ACC112 (cell line): ENCODE measurements around the gene SLC8B1.

Source experiments
- H2AFZ ChIP-seq: fragments of 200-600 bp; sonication (generic); one replicate; pipeline ENCODE4 v1.6.0; 2017; ENCODE audit warnings: antibody characterized with exemption, low read length; ENCODE audit not compliant: unreplicated experiment
- H3K27ac ChIP-seq: fragments of 200-600 bp; sonication (generic); 2 replicates; pipeline ENCODE4 v1.5.1; 2014; ENCODE audit warnings: low read depth, mild to moderate bottlenecking, antibody characterized with exemption, low read length, moderate library complexity
- H3K27me3 ChIP-seq: fragments of 200-600 bp; sonication (generic); 2 replicates; pipeline ENCODE4 v1.6.1; 2014; ENCODE audit warnings: mild to moderate bottlenecking, antibody characterized with exemption, low read length, moderate library complexity, mixed read lengths; ENCODE audit not compliant: insufficient read depth
- H3K36me3 ChIP-seq: fragments of 200-600 bp; sonication (generic); 2 replicates; pipeline ENCODE4 v1.6.1; 2016; ENCODE audit warnings: mild to moderate bottlenecking, antibody characterized with exemption, low read length, moderate library complexity, mixed read lengths; ENCODE audit not compliant: insufficient read depth
- H3K4me1 ChIP-seq: fragments of 200-600 bp; sonication (generic); one replicate; pipeline ENCODE4 v1.6.1; 2016; ENCODE audit warnings: low read length, mixed read lengths; ENCODE audit not compliant: insufficient read depth, unreplicated experiment, control insufficient read depth
- H3K4me3 ChIP-seq: fragments of 200-600 bp; sonication (generic); 2 replicates; pipeline ENCODE4 v1.5.1; 2014; ENCODE audit warnings: mild to moderate bottlenecking, low read depth, low read length
- H3K79me2 ChIP-seq: fragments of 200-600 bp; sonication (generic); one replicate; pipeline ENCODE4 v1.6.0; 2016; ENCODE audit warnings: low read length; ENCODE audit not compliant: control insufficient read depth, unreplicated experiment, insufficient read depth

The SLC8B1 gene

GRCh38 chr12:113369391-113369985 is 34.6 kb upstream of the SLC8B1 start:
- Histone ChIP-seq H3K36me3 (peaks cover 5% of the 10 kb centered on the region; the same call in 1 of the 2 replicates), H3K4me1 (no peaks in the 10 kb centered on the region), H3K79me2 (no peaks in the 10 kb centered on the region), H3K4me3 (no peak overlapping the region), H2AFZ (no peak overlapping the region), H3K27me3 (no peaks in the 10 kb centered on the region), H3K27ac (no peak overlapping the region)

- Histone ChIP-seq H2AFZ (no peak overlapping the region), H3K79me2 (no peaks in the 10 kb centered on the region), H3K36me3 (peaks cover 4% of the 10 kb centered on the region; the same call in 1 of the 2 replicates), H3K4me1 (no peaks in the 10 kb centered on the region), H3K27ac (no peak overlapping the region), H3K27me3 (no peaks in the 10 kb centered on the region), H3K4me3 (no peak overlapping the region)
Measured at GRCh38 chr12:113368331-113368730, 33.4 kb upstream of the SLC8B1 start.

- Histone ChIP-seq H3K36me3 (no peaks in the 10 kb centered on the region), H3K27me3 (no peaks in the 10 kb centered on the region), H3K27ac (no peak overlapping the region), H3K4me1 (no peaks in the 10 kb centered on the region), H2AFZ (no peak overlapping the region), H3K4me3 (no peak overlapping the region), H3K79me2 (no peaks in the 10 kb centered on the region)
Measured at GRCh38 chr12:113366827-113367226, 31.9 kb upstream of the SLC8B1 start.

GRCh38 chr12:113365639-113366395 is 30.9 kb upstream of the SLC8B1 start:
- Histone ChIP-seq H3K27me3 (no peaks in the 10 kb centered on the region), H3K79me2 (no peaks in the 10 kb centered on the region), H3K4me1 (no peaks in the 10 kb centered on the region), H3K27ac (no peak overlapping the region), H3K36me3 (no peaks in the 10 kb centered on the region), H2AFZ (no peak overlapping the region), H3K4me3 (no peak overlapping the region)

GRCh38 chr12:113364698-113365097 is 29.8 kb upstream of the SLC8B1 start:
- Histone ChIP-seq H3K4me1 (peaks cover 4% of the 10 kb centered on the region), H2AFZ (no peak overlapping the region), H3K27me3 (no peaks in the 10 kb centered on the region), H3K4me3 (no peak overlapping the region), H3K27ac (no peak overlapping the region), H3K36me3 (no peaks in the 10 kb centered on the region), H3K79me2 (peaks cover 7% of the 10 kb centered on the region)

- Histone ChIP-seq H3K4me1 (peaks cover 9% of the 10 kb centered on the region), H3K79me2 (peaks cover 16% of the 10 kb centered on the region), H3K36me3 (no peaks in the 10 kb centered on the region), H2AFZ (no peak overlapping the region), H3K27ac (no peak overlapping the region), H3K27me3 (no peaks in the 10 kb centered on the region), H3K4me3 (no peak overlapping the region)
Measured at GRCh38 chr12:113361574-113362370, 26.9 kb upstream of the SLC8B1 start.

GRCh38 chr12:113359939-113360748 is 25.2 kb upstream of the SLC8B1 start:
- Histone ChIP-seq H3K27me3 (no peaks in the 10 kb centered on the region), H2AFZ (no peak overlapping the region), H3K4me1 (peaks cover 9% of the 10 kb centered on the region), H3K79me2 (peaks cover 16% of the 10 kb centered on the region), H3K27ac (no peak overlapping the region), H3K36me3 (no peaks in the 10 kb centered on the region), H3K4me3 (peak overlapping the region; percentile 90)

- Histone ChIP-seq H3K27me3 (no peaks in the 10 kb centered on the region), H2AFZ (peak overlapping the region; percentile 20), H3K36me3 (no peaks in the 10 kb centered on the region), H3K27ac (no peak overlapping the region), H3K4me1 (peaks cover 9% of the 10 kb centered on the region), H3K79me2 (peaks cover 16% of the 10 kb centered on the region), H3K4me3 (peak overlapping the region; percentile 90)
Measured at GRCh38 chr12:113359133-113359938, 24.4 kb upstream of the SLC8B1 start.

- H3K27ac ChIP-seq, result 0 out of 2 replicates have a peak within 1 kb of the TSS, but pooled peaks have one; percentile 14
- no peaks in the 10 kb centered on the region for H3K36me3 ChIP-seq
- peaks cover 16% of the 10 kb centered on the region for H3K79me2 ChIP-seq
- peaks cover 9% of the 10 kb centered on the region for H3K4me1 ChIP-seq
- peak within 1 kb of the TSS; percentile 90 for H3K4me3 ChIP-seq
- H2AFZ ChIP-seq, result peak within 1 kb of the TSS; percentile 86
- no peaks in the 10 kb centered on the region for H3K27me3 ChIP-seq
Measured at GRCh38 chr12:113358381-113359132, 23.6 kb upstream of the SLC8B1 start, which contains the start of gene PLBD2. PLBD2 (plus strand) TSS chr12:113358587; CDS start chr12:113358601, 14 bp downstream.
